ENCODE data around the gene MYL7.

Gene MYL7

DNA sequence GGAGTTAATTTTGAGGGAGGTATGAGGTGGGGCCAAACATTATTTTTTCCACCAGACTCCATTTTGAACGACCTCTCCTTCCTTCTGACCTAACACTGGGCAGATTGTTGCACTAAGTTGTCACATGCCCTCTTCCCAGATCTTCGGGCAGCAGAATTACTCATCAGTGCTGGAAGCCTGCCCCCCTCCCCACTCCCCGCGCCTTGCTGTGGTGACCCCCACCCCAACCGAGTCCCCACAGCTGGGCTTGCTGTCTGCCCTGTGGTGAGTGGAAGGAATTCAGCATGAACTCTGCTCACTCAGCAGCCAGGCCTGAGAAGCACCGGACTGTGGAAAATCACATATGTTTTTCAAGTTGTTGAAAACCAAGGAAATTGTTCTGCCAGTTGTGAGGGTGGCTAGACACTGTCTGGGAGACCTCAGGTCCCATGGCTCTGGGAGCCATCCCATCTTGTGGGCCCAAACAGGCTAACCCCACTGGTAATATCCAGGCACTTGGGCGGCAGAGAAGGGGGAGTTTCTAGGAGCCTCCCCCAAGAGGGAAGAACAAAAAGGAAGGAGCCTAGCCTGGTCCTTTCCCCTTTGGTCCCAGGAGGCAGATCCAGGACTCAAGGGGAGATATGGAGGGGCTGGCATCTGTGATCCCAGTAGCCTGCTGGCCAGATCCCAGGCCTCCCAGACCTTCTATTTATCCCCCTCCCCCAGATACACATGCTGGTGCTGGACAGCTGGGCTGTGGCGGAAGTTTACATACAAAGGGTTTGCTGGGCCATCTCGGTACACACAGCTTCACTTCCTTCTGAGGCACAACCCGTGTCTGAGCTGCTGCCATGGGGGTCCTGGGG, 40.5 kb downstream of the MYL7 start:
- DNase-seq (ENCODE audit: low spot score): no peak

DNA sequence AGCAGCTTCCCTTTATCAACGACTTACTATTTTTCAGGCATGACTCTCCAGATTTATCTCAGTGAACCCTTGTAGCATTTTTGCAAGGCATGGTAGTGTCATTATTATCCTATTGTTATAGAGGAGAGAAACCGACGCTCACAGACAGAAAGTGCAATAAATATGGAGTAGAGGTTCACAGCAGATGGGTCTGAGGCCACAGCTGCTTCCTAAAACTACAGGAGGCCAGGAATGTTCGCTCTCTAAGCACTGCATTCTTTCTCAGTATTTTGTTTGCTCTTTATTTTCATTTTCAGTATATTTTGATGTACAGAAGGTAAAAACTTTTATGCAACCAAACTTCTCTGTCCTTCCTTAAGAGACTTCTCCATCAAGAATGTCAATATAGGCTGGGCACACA, 41.5 kb downstream of the MYL7 start:
- DNase-seq (ENCODE audit: low spot score): no peak

DNA sequence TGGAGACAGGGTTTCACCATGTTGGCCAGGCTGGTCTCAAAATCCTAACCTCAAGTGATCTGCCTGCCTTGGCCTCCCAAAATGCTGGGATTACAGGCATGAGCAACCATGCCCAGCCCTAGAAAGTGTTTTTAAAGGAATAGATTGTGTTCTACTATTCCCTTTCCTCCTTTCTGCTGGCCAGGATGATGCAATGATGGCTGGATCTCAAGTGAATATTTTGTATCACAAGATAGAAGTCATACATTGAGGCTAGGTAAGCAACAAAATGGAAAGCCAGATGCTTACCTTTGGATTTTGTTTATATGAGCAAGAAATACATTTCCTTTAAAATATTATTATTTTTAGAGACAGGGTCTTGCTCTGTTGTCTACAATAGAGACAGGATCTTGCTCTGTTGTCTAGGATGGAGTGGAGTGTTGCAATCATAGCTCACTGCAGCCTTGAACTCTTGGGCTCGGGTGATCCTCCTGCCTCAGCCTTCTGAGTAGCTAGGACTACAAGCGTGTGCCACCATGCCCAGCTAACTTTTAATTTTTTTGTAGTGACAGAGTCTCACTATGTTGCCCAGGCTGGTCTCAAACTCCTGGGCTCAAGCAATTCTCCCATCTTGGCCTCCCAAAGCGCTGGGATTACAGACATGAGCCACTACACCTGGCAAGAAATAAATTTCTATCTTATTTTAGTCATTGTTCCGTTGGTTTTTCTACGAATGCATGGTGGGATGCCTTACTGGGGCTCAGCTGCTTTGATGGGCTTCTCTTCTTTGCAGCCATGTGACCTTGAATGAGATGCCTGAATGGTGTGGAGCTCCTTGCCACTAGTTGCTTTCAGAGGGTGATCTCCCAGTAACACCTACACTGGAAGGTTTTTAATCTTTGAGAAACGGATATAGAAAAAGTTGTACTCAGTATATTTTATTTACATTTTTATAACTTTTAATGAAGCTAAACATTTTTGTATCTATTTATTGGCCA, 42.8 kb downstream of the MYL7 start:
- no peak for DNase-seq (ENCODE audit: low spot score)

- DNase-seq (ENCODE audit: low spot score): no peak
Observed at GRCh38 chr7:44097064-44097932, 43.8 kb downstream of the MYL7 start.

DNA sequence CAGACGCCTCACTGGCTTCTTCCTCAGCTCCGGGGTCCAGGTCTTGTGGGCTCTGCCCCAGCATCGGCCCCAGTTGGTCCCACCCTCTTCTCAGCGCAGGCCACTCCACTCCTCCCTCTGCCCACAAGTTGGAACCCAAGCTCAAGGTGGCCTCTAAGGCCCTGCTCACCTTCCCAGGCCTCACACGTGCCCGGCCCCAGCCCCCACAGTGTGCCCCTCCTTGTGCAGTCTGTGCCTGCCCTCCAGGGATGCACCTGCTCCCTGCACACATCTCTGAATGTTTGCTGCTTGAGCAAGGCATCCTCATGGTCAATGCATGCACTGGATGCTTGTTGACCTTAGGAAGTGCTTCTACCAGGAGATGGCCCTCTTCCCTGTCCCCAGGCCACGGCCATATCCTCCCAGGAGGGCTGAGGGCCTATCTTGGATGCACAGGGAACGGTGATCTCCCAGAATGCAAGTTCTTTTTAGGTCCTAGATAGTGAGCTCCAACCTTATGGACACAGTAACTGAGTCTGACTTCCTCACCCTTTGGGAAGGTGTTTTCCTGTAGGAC, 44.7 kb downstream of the MYL7 start:
- DNase-seq (ENCODE audit: low spot score): no peak

DNA sequence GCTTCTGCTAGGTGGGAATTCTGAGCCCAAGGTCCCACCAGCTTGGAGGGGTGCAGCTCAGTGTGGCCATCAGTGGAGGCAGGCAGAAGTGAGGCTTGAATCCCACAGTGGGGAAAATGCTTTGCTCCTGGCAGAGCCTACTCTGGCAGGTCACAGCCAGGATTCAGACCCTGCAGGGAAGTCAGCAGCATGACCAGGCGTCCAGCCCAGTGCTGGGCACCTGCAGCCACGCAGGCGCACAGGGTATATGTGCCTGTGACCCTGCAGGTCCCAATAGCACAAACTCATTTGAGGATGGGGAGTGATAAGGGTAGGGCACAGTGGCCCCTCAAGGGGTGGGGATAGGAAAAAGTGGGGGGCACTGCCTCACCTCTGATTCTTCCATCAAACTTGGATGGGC, 45.4 kb downstream of the MYL7 start:
- no peak for DNase-seq (ENCODE audit: low spot score)

GRCh38 chr7:44094883-44095592, 46.1 kb downstream of the MYL7 start:
- DNase-seq (ENCODE audit: low spot score): no peak

GRCh38 chr7:44094365-44094764, 46.8 kb downstream of the MYL7 start:
- no peak for DNase-seq (ENCODE audit: low spot score)

DNA sequence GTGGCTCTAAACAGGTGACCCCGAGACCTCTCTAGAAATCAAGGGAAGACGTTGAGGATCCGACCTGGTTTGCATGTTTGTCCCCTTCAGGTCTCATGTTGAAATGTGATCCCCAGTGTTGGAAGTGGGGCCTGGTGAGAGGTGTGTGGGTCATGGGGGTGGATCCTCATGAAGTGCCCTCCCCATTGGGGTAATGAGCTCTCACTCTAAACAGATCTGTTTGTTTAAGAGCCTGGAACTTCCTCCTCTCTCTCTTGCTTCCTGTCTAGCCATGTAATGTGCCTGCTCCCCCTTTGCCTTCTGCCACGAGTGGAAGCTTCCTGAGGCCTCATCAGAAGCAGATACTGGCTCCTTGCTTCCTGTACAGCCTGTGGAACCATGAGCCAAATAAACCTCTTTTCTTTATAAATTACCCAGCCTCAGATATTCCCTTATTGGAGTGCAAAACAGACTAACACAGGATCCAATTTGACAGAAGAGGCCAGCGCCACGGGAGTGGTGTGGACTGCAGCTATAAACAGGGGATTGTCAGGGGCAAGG, 48.0 kb downstream of the MYL7 start:
- no peak for DNase-seq (ENCODE audit: low spot score)

All from D341Med (cell line).